HG03521 (cell line): ENCODE measurements around the gene PPP1R15B.

Experiments used
- ATAC-seq: cut with Tn5 transposase; IDR thresholded peaks from one replicate; pipeline ENCODE4 v1.9.1; 2021; ENCODE audit warnings: mild to moderate bottlenecking, moderate library complexity; ENCODE audit not compliant: unreplicated experiment

The PPP1R15B gene

DNA sequence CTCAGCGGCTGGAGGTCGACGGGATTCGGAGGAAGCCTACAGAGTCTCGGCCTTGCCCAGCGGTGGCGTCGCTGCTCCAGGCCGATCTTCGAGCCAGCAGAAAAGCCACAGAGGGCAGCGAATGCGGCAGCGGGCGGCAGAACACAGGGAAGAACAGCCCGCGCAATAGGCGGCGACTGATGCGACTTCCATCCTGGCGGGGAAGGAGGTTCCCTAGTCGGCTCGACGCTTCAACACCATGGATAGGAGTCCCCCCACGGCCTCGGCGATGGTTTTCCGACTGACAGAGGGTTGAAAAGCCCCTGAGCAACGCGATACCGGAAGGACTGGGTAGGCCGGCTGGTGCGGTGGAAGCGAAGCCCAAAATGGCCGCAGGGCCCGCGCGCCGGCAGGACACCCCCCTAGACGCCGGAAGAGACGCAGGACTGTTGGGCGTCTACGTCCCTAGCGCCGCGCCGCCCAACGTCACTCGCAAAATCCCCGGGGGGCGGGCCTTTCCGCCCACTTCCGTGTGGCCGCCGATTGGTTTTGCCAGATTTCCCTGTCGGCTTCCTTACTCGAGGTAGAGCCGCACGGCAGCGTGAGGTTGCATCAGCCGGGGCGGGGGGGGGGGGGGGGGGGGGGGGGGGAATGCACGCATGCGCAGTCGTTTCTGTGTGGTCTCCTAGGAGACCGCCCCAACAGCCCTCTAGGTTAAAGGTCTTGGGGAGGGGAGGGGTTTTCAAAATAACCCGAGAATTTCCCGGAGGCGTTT lies at the start of gene PPP1R15B:
Gene PPP1R15B, minus strand, starts transcription at position 367 of the 754 bp plus-strand sequence. CDS start 406 bp downstream, outside the sequence.
- peak; percentile 91 for ATAC-seq

DNA sequence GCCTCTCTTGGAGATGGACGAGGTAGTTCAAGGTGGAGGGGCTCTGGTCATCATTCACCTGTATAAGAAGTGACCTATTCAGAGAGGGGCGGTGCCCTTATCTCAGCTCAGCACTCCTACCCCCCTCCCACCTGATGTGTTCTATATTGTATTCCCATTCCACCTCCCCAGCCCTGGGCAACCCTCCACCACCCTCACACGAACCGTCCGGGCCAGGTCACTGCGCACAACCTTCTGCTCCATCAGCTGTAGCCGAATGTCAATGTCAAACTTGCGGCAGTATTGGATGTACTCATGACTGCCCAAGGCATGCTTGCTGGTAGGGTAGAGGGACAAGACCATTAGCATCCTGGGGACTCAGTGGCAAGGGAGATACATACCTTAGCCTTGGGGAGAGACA lies 48.7 kb upstream of the PPP1R15B start:
- ATAC-seq = no peak

DNA sequence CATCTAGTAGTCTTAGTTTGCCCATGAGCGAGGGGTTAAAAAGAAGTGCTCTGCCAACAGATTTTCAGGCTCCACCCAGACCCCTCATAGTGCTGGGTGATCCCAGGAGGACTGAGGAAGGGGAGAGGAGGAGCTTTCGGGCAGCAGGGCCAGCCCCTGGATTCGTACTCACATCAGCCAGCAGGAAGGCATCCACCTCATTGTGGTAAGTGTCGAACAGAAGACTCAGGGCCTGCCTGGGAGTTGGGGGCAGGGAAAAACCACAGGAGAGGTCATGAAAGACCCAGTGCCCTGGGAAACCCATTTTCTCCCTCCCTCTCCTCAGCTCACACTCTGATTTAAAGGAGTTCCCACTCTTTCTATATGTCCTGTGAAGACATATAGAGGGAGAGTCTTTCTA lies 48.1 kb upstream of the PPP1R15B start:
- no peak for ATAC-seq

DNA sequence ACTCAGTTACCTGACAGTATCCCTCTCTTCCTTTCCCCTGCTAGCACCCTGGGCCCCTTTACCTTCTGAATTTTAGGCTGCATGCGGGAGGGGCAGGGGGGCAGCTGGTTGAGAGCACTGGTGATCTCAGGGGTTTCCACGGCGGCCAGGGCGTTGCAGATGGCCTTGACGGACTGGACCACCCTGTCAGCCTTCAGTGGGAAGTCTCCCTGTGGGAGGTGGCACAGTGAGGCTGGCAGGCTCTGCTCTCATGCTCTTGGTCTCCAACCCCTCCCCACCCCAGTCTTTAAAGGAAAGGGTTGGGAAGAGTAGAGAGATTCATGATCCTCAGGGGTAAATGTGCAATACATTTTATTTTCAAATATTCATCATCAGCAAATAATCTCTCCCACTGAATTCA lies 46.0 kb upstream of the PPP1R15B start:
- no peak for ATAC-seq

DNA sequence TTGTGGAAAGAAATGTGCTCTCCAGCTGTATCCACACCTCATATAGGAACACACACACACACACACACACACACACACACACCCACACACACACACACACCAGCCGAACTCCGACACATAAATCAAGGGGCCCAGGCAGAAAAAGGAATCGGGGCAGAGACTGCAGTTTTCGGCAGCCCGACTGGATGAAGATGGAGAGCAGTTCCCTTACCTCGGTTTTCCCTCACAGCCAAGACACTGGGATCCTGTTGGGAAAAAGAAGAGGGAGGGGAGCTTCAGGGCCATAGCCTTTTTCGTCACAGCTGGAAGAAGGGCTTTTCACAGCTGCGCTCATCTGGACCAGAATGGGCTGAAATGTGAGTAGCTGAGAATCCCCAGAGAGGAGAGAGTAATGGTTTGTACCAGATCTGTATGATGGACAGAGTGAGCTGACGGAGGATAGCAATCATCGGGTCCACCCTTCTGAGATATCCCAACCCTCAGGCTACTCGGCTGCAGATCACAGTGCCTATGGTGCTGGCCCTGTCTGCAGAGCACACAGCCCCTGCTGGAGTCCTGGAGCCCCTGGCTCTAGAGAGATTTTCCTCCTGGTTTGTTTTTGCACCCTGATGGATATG lies 45.3 kb upstream of the PPP1R15B start:
- no peak for ATAC-seq

DNA sequence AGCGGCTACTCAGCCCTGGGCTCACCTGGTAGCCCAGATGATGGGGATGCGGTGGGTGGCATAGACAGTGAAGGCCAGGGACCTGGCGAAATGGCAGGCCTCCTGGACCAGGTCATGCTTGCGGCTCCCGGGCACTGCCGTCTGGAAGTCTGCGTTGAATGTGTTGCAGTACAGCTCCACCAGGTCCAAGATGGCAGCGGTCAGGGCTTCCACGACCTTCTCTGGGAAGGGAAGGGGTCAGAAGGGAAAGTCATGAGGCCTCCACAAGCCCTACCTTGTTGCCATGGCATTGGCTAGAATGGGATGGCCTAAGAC lies 44.2 kb upstream of the PPP1R15B start:
- ATAC-seq = no peak

DNA sequence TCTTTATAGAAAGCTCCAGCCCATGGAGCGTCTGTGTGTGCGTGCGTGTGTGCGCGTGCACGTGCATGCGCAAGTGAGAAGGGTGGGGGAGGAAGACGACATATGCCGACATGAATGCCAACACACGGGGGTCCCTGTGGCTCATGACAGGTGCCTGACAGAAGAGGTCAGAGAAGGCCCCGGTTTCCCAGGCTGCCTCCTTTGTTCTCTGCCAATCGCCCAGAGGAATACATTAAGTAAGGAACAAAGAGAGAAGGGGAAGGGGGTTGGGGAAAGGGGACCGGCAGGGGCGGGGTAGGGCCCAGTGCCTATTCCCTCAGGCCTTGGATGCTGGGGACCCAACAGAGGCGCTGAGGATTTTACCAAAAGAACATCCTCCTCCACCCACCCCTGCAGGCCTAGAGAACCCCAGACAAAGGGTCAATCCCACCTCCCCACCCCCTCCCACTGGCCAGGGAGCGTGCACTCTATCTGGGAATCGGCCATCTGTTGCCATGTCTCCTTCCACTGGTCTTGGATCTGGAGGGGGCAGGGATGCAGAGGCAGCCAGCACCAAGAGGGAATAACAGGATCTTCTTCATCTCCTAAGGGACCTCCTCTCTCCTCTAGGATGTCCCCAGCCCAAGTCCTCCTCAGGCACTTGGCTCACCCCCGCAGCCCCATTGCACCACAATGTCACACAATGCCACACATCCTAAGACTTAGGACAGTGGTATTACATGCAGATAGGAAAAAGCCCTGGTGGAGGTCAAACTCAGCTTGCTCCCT lies 43.6 kb upstream of the PPP1R15B start:
- no peak for ATAC-seq

DNA sequence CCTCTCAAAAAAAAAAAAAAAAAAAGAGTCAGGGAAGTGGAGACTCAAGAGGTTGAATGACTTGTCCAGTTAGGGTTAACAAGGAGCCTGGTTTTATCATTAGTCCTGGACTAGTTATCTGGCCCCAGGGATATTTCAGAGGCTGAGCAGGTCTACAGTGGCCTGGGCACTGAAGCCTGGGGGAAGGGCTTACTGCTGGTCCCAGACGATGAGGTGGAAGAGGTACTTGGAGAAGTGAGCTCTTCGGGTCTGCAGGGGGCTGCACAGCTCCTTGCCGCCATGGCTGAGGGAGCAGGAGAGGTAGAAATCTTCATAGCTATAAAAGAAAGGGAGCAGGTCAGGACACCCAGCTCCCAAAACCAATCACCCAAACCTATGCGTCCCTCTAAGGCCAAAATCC lies 42.9 kb upstream of the PPP1R15B start:
- no peak for ATAC-seq

DNA sequence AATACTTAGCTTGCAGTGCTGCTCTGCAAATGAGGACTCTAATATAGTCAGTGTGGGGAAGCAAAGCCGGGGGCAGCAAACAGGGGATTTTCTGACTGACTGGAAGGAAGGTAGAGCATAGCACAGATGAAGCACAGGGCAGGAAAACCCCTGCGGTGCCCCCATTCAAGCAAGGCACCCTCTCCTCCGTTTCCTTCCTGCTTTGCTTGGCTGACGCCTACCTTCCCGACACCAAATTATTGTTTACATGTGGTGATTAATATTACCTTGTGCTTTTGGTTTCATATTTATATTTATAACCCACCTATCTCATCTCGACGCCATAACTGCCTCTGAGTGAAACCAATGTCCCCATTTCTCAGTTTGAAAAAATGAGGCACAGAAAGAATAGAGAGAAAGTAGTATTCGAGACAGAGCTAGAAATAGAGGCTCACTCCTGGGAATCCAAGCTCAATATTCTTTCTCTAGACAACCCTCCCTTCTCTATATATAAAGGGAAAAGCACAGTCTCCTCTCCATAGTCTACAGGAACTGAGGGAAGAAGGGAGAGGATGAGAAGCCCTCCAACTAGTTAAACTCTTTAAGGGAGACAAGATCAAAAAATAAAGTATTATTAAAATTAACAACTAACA lies 41.6 kb upstream of the PPP1R15B start:
- ATAC-seq = peak; percentile 66

DNA sequence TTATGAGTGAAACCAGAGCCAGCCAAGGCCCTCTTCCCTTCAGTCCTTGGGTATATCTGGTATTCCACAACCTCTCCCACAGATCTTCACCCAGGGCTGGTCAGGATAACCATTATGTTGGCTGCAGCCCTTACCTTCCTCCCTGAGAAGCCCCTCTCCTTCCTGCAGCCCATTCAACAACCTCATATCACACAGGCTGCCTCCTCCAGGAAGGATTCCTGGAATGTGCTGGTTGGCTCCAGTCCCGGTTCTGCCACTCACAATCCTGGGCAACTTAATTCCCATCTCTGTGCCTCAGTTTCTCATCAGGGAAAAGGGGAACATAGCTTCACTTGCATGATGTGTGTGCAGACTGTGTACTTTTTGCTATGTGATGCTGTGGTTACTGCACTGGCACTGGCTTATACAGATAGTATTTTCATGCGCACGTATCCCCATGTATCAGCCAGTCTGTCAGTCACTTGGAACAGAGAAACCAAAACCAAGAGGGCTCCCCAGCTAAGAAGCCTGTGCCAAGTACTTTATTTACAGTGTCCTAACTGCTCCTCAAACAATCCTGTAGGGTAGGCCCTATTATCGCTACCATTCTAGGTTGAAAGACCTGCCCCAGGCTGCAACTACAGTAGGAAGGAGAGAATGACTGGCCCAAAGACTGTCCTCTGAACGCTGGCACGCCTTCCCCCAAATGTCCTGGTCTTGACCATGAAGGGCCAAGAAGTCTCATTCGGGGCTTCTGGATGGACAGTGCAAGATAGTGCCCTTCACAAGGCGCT lies 39.9 kb upstream of the PPP1R15B start:
- ATAC-seq = no peak

DNA sequence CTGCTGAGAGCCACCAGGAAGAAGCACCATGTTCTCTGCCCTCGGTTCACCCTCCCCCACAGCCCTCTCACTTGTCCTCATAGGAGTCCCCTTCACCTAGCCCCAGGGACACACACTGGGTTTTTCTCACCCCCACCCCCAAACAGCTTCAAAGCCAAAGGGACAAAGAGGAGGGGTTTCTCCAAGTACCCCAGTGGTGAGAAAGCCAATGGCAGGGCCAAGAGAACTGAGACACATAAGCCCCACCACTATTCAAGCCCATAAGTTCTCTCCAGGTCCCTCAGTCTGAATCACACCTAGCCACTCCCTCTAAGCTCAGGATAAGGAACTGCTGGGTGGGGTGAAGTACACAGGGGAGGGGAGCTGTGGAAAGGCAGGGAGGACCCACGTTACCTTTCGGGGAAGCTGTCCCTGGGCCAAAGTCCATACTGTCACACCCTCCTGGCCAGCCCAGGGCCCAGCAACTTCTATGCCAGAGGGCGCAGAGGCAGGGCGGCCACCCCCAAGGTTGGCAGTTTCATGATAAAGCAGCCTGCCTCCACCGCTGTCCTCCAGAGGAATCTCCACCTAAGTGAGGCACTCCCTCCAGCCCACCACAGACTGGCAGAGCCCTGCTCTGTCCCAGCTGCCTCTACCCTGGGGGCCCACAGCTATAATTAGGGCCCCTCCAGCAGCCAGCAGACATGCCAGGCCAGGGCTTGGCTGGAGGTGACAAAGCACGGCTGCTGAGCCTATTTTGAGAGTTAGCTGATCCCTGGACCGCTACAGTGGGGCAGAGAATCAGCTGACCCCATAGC lies 39.0 kb upstream of the PPP1R15B start:
- ATAC-seq = no peak

DNA sequence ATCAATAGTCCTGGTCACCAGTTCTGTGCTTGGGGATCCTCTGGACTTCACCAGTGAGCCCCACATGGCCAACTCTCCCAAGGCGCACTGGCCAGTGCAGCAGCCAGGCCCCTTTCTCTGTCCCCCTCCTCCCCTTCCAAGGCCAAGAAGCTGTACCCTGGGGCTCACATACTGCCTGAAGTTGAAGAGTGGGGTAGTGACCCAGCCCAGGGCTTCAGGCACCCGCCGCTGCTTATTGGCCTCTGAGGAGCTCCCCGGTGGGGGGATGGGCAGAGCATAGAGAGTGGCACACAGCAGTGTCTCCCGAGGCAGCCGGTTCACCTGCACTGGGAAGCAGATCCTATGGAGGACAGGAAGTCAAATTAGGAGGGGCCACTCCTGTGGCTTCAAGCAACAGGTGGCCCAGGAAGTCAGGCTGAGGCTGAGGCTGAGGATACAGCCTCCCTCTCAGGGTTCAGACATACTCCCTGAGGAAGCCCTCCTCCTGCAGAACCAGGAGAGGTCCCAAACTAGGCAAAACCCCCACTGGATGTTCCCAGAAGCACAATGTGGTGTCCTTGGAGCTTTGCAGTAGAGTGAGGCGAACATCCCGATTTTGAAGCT lies 38.2 kb upstream of the PPP1R15B start:
- ATAC-seq = no peak

DNA sequence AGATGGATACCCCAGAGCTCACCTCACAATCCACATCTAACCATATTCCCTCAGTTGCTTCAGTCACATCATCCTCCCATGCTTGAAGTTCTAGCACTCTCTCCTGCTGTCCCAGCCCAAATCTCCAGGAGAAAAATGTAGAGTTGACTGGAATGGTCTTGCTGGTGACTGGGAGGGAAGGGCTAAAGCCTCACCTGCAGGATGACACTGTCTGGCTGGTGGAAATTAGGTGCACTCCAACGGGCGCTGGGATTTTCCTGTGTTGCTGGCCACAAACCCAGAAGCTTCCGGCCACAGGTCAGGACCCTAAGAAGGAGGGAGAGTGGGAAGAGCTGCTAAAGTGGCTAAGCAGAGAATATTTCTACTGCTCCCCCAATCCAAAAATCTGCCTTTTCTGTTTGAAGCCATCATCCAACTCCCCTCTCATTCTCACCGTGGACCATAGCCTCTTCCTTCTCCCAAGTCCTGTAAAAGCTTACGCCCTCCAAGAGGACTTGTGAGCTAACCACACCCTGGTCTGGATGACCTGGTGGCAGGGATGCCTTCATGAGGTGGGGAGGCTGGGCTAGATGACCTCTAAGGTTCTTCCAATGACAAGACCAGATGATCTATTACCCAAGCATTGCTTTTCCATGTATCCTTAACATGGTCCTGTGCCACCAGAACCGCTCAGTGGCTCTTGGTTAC lies 37.5 kb upstream of the PPP1R15B start:
- no peak for ATAC-seq

DNA sequence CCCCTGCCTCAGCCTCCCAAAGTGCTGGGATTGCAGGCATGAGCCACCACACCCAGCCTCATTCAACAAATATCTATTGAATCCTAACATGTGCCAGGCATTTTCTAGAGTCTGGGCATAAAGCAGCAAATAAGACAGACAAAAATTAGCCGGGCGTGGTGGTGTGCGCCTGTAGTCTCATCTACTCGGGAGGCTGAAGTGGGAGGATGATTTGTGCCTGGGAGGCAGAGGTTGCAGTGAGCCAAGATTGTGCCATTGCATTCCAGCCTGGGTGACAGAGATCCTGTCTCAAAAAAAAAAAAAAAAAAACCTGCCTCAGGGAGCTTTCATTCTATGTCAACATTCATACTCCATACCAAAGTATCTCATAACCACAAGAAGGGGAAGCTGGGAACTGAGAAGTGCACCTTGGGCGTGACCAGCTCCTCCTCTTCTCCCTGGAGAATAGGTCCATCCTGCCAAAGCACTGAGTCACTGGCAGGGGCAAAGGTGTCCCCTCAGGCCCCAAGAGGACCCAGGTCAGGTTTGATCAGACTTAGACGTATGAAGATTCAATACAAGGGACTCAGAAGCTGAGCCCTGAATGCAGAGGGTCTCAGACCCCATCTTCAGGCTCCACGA lies 36.8 kb upstream of the PPP1R15B start:
- ATAC-seq = no peak

DNA sequence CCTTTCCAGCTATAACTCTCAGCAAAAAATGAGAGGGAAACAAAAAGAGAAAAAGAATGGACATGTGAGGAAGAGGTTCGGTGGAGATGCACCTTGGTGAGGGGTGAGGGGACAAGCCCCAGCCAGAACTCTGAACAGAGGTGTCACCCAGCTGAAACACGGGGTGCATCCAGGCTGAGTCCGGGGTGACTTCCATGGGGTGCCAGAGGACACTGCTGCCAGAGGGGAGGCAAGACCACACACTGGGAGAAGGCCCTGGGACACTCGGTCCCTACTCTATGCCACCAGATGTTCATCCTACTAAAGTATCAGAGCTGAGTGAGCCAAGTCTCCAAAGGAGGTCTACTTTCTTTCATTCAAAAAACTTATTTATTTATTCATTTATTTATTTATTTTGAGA lies 36.1 kb upstream of the PPP1R15B start:
- no peak for ATAC-seq

DNA sequence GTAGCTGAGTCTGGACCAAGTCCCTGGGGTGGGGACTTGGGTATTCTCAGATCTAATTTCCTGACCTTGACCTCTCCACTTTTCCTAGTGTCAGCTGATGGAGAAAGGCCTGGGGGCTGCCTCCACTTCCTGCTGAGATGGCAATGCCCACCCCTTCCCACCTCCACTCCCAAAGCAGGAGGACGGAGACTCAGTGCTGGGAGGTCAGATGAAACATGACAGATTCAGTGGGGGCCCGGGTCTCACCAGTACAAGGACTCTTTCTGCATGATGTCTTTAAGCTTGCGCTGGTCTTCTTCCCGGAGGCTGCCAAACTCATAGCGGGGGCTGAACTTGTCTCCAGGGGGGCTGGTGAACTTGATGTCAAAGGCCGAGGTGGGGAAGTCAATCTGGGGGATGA lies 35.6 kb upstream of the PPP1R15B start:
- no peak for ATAC-seq

DNA sequence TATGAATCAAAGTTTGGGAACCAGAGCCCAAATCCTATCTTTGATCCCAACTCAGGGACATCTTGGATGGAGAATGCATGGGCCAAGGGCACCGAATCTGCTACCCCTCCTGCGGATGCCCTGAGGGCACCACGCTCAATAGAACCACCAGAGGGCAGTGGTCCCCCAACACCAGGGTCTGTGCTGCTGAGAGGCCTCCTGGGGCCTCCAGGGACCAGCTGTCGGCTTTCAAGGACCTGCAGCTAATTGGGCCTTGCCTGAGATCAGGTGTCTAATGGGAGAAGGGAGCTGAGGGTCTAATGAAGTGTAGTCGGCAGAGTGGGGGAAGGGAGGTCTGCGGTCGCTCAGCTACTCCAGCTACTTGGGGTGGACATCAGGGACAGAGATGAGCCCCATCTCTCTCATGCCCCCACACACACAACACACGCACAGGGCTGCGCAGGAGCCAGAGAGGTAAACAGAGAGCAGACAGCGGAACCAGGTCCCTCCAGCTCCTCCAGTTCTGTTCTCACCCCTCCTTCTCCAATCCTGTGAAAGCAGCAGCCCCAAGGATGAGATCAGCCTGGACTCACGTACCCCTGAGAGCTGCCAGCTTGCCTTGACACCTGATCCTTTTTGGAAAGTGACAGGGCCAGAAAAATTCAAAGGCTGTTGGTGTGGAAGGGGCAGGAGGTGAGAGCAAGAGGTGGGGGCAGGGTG lies 34.9 kb upstream of the PPP1R15B start:
- peak; percentile 66 for ATAC-seq

DNA sequence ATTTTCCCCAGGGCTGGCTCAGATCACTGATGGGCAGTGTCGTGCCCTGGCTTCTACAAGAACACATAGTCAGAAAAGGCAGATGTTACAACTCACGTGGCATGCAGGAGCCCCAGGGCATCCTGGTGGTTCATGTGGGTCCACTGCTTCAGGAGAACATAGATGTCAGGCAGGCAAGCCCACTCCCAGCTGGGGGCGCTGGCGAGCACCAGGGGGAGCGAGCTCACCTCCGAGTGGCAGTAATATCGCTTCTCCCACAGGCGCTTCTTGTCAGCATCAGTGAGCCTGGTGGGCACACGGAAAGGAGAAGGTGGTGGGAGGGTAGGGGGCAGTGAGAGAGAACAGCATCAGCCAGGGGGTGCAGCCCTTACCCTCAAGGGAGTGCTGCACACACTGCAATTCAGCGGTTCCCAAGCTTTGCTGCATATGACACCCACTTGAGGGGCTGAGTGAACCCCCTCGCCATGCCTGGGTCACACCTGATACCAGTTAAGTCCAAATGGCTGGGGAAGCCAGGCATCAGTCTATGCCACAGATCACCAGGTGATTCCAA lies 34.3 kb upstream of the PPP1R15B start:
- no peak for ATAC-seq
